HL-60 (cell line): ENCODE results near the gene SUGT1.

ENCODE experiments used
- DNase-seq, 2 experiments: peaks; one replicate each; pipeline ENCODE4 v3.0.0-alpha.2; 2010 to 2020; ENCODE audit warnings: low read depth in 1 of 2, low spot score in 1 of 2
- H3K27ac ChIP-seq: fragments of 250-450 bp; sonication (Bioruptor Pico); replicated peaks from 2 replicates; pipeline ENCODE4 v1.5.1; 2020; ENCODE audit warnings: mild to moderate bottlenecking, moderate library complexity
- H3K27me3 ChIP-seq: fragments of 250-450 bp; sonication (Bioruptor Pico); 2 replicates; pipeline ENCODE4 v1.5.1; 2021; ENCODE audit warnings: mild to moderate bottlenecking, moderate library complexity; ENCODE audit not compliant: insufficient read depth, poor library complexity, severe bottlenecking
- H3K4me3 ChIP-seq: replicated peaks from 2 replicates; pipeline ENCODE4 v1.5.1; 2011; ENCODE audit warnings: mild to moderate bottlenecking, control low read depth, low read length; ENCODE audit not compliant: insufficient read depth
- CTCF ChIP-seq: IDR thresholded peaks from one replicate; pipeline ENCODE4 v1.5.1; 2011; ENCODE audit warnings: low read length, control low read depth, inconsistent platforms; ENCODE audit not compliant: insufficient read depth
- GABPA ChIP-seq: IDR thresholded peaks from 2 replicates; pipeline ENCODE4 v1.6.1; 2012; ENCODE audit warnings: low read depth
- POLR2AphosphoS5 ChIP-seq: IDR thresholded peaks from 2 replicates; pipeline ENCODE4 v1.6.1; 2012; ENCODE audit warnings: low read depth
- REST ChIP-seq: IDR thresholded peaks from 2 replicates; pipeline ENCODE4 v1.6.1; 2012; ENCODE audit warnings: low read depth; ENCODE audit not compliant: insufficient replicate concordance
- SPI1 ChIP-seq: IDR thresholded peaks from 2 replicates; pipeline ENCODE4 v1.6.1; 2012; ENCODE audit warnings: low read depth, mild to moderate bottlenecking, borderline replicate concordance

The SUGT1 gene

GRCh38 chr13:52696566-52696965 lies 43.9 kb downstream of the SUGT1 start:
- Histone ChIP-seq H3K27me3 (no peaks in the 10 kb centered on the region), H3K4me3 (no peak overlapping the region), H3K27ac (no peak overlapping the region)
- no peak for TF ChIP-seq REST
- no peak for TF ChIP-seq GABPA
- TF ChIP-seq SPI1: no peak
- DNase-seq: no peak

GRCh38 chr13:52701728-52702465 lies 49.3 kb downstream of the SUGT1 start:
- no peaks in the 10 kb centered on the region for H3K27me3 ChIP-seq
- DNase-seq: no peak
- TF ChIP-seq REST: no peak
- TF ChIP-seq GABPA: no peak
- no peak for TF ChIP-seq CTCF
- TF ChIP-seq SPI1: no peak
- no peak for TF ChIP-seq POLR2AphosphoS5
- H3K27ac ChIP-seq: no peak overlapping the region
- no peak overlapping the region for H3K4me3 ChIP-seq

GRCh38 chr13:52703482-52703881 lies 50.8 kb downstream of the SUGT1 start:
- Histone ChIP-seq H3K27ac (no peak overlapping the region), H3K4me3 (no peak overlapping the region), H3K27me3 (no peaks in the 10 kb centered on the region)
- TF ChIP-seq GABPA: no peak
- no peak for TF ChIP-seq SPI1
- no peak for TF ChIP-seq REST
- TF ChIP-seq CTCF: no peak
- no peak for TF ChIP-seq POLR2AphosphoS5
- no peak for DNase-seq
